OCI-LY1 (cell line): ENCODE measurements around the gene TADA3.

Experiments
- H2AFZ ChIP-seq: fragments of 200-600 bp; sonication (generic), shearing (Covaris generic); 2 replicates; pipeline ENCODE4 v1.6.0; 2014; ENCODE audit warnings: antibody characterized with exemption, mild to moderate bottlenecking, low read length
- H3F3A ChIP-seq: fragments of 200-600 bp; sonication (generic), shearing (Covaris generic); 2 replicates; pipeline ENCODE4 v1.6.0; 2014; ENCODE audit warnings: mild to moderate bottlenecking, antibody characterized with exemption, low read length, moderate library complexity; ENCODE audit not compliant: insufficient read depth
- H3K27ac ChIP-seq: fragments of 200-600 bp; sonication (generic); 2 replicates; pipeline ENCODE4 v1.5.1; 2014; ENCODE audit warnings: low read length, mixed run types, mild to moderate bottlenecking, low read depth; ENCODE audit not compliant: poor library complexity, severe bottlenecking
- H3K27me3 ChIP-seq: fragments of 200-600 bp; sonication (generic); 2 replicates; pipeline ENCODE4 v1.6.0; 2014; ENCODE audit warnings: antibody characterized with exemption, mild to moderate bottlenecking, low read length, moderate library complexity; ENCODE audit not compliant: insufficient read depth
- H3K36me3 ChIP-seq: fragments of 200-600 bp; sonication (generic); 2 replicates; pipeline ENCODE4 v1.6.1; 2014; ENCODE audit warnings: mild to moderate bottlenecking, antibody characterized with exemption, low read length, moderate library complexity, mixed read lengths; ENCODE audit not compliant: insufficient read depth
- H3K4me1 ChIP-seq: fragments of 200-600 bp; sonication (generic); 2 replicates; pipeline ENCODE4 v1.5.1; 2014; ENCODE audit warnings: mild to moderate bottlenecking, low read length, moderate library complexity; ENCODE audit not compliant: insufficient read depth, severe bottlenecking
- H3K4me2 ChIP-seq: fragments of 200-600 bp; sonication (generic), shearing (Covaris generic); 2 replicates; pipeline ENCODE4 v1.6.1; 2014; ENCODE audit warnings: low read length
- H3K4me3 ChIP-seq: fragments of 200-600 bp; sonication (generic); 2 replicates; pipeline ENCODE4 v1.5.1; 2014; ENCODE audit warnings: low read length, low read depth, mild to moderate bottlenecking, mixed read lengths; ENCODE audit not compliant: poor library complexity, severe bottlenecking
- H3K79me2 ChIP-seq: fragments of 200-600 bp; shearing (Covaris generic); 2 replicates; pipeline ENCODE4 v1.6.1; 2016; ENCODE audit warnings: mixed run types, low read length, mixed read lengths; ENCODE audit not compliant: insufficient read depth
- H3K9ac ChIP-seq: fragments of 200-600 bp; sonication (generic), shearing (Covaris generic); 2 replicates; pipeline ENCODE4 v1.6.1; 2014; ENCODE audit warnings: mild to moderate bottlenecking, low read length, mixed read lengths
- H3K9me2 ChIP-seq: fragments of 200-600 bp; sonication (generic), shearing (Covaris generic); 2 replicates; pipeline ENCODE4 v1.6.1; 2014; ENCODE audit warnings: low read depth, mild to moderate bottlenecking, low read length, mixed read lengths
- H3K9me3 ChIP-seq: fragments of 200-600 bp; shearing (Covaris generic); 2 replicates; pipeline ENCODE4 v1.6.1; 2014; ENCODE audit warnings: low read length, mixed read lengths
- H4K20me1 ChIP-seq: fragments of 200-600 bp; sonication (generic), shearing (Covaris generic); 2 replicates; pipeline ENCODE4 v1.6.0; 2016; ENCODE audit warnings: mild to moderate bottlenecking, low read length; ENCODE audit not compliant: insufficient read depth
- CTCF ChIP-seq: fragments of 200-600 bp; sonication (generic), shearing (Covaris generic); IDR thresholded peaks from 2 replicates; pipeline ENCODE4 v1.5.1; 2017; ENCODE audit warnings: mild to moderate bottlenecking, antibody characterized with exemption, low read length, moderate library complexity, mixed read lengths
- EZH2 ChIP-seq: fragments of 200-600 bp; sonication (generic), shearing (Covaris generic); IDR thresholded peaks from 2 replicates; pipeline ENCODE4 v1.8.0; 2017; ENCODE audit warnings: borderline replicate concordance, mixed run types, mild to moderate bottlenecking, antibody characterized with exemption, low read length, moderate library complexity, mixed read lengths

The TADA3 gene

DNA sequence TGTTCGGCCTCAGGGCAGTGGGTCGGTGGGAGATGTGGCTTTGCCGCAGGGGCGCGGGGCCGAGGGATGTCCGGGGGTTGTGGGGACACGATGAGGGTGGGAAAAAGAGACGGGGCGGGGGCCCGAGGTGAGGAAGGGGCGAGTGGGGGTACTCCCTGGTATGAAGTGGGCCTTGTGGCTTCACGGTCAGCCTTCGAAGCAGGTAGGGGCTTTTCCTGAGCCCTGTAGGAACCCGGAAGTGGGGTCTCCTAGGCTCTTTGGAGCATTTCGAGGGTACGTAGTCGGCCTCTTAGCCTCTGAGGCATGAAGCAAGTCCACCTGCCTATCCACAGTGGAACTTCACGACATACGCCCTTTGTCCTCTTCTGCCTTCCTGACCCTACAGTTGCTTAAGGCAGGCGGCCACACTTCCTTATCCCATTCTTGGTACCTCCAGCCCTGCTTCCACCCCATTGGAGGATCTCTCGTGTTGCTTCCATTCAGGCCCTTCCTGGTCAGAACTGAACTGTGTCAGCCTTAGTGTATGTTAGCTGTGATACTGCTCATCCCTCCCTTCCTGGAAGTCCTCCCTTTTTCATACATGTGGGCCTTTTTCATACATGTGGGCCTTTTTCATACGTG is 998 bp upstream of the TADA3 start:
- Histone ChIP-seq H3K4me1 (peaks cover 33% of the 10 kb centered on the region), H3K9me3 (no peaks in the 10 kb centered on the region), H3K27ac (peak overlapping the region; percentile 83), H3F3A (no peaks in the 10 kb centered on the region), H3K4me3 (peak overlapping the region; percentile 93), H3K9me2 (no peaks in the 10 kb centered on the region), H3K4me2 (peak overlapping the region; percentile 99), H3K27me3 (no peaks in the 10 kb centered on the region), H3K36me3 (peaks cover 57% of the 10 kb centered on the region), H4K20me1 (no peaks in the 10 kb centered on the region), H3K9ac (peak overlapping the region; percentile 98), H2AFZ (no peak overlapping the region), H3K79me2 (peaks cover 23% of the 10 kb centered on the region)
- no peak for TF ChIP-seq CTCF
- no peak for TF ChIP-seq EZH2

DNA sequence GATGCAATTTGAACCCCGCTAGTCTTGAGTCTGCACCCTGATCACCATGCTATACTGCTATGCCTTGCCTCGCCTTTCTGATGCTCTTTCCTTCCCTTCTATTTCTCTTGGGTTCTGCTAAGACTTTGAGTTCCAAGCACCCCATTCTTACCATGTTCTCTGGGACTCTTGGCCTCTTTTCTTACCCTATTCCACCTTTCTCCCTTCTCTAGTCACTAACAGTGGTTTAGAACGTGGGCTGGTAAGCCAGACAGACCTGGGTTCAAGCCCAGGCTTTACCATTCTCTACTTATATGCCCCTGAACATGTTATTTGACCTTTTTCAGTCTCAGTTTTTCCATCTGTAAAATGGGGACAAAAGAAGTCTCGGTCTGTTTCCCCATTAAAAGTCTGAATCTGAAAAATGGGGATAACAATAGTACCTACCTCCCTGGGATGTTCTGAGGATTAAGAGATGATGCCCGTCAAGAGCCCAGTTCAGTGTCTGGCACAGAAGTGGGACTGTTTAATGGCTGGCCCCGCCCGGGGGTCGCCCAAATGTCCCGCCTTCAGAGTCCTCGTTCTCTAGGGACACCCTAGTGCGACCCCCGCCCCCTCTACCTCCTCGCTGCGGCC is 376 bp downstream of the TADA3 start:
- no peaks in the 10 kb centered on the region for H3K9me2 ChIP-seq
- no peak for TF ChIP-seq EZH2
- no peak for TF ChIP-seq CTCF
- peak overlapping the region; percentile 83 for H3K27ac ChIP-seq
- no peaks in the 10 kb centered on the region for H4K20me1 ChIP-seq
- H3K4me3 ChIP-seq = peak overlapping the region; percentile 93
- no peaks in the 10 kb centered on the region for H3F3A ChIP-seq
- peaks cover 33% of the 10 kb centered on the region for H3K4me1 ChIP-seq
- H3K27me3 ChIP-seq = no peaks in the 10 kb centered on the region
- H3K9ac ChIP-seq = peak overlapping the region; percentile 98
- peak overlapping the region; percentile 99 for H3K4me2 ChIP-seq
- no peaks in the 10 kb centered on the region for H3K9me3 ChIP-seq
- peaks cover 51% of the 10 kb centered on the region for H3K36me3 ChIP-seq
- no peak overlapping the region for H2AFZ ChIP-seq
- H3K79me2 ChIP-seq = peaks cover 23% of the 10 kb centered on the region

GRCh38 chr3:9791127-9791526 is 1.1 kb downstream of the TADA3 start:
- H3K4me3 ChIP-seq = peak overlapping the region; percentile 93
- H2AFZ ChIP-seq = no peak overlapping the region
- H4K20me1 ChIP-seq = no peaks in the 10 kb centered on the region
- no peaks in the 10 kb centered on the region for H3F3A ChIP-seq
- peaks cover 33% of the 10 kb centered on the region for H3K4me1 ChIP-seq
- peak overlapping the region; percentile 99 for H3K4me2 ChIP-seq
- peaks cover 23% of the 10 kb centered on the region for H3K79me2 ChIP-seq
- H3K9me3 ChIP-seq = no peaks in the 10 kb centered on the region
- peaks cover 51% of the 10 kb centered on the region for H3K36me3 ChIP-seq
- H3K9me2 ChIP-seq = no peaks in the 10 kb centered on the region
- H3K27me3 ChIP-seq = no peaks in the 10 kb centered on the region
- peak overlapping the region; percentile 83 for H3K27ac ChIP-seq
- TF ChIP-seq EZH2 = no peak
- no peak for TF ChIP-seq CTCF
- H3K9ac ChIP-seq = peak overlapping the region; percentile 98
